GM19351 (cell line): ENCODE results near the gene DHX30.

ENCODE experiments used
- ATAC-seq: cut with Tn5 transposase; IDR thresholded peaks from one replicate; pipeline ENCODE4 v1.9.1; 2021; ENCODE audit warnings: mild to moderate bottlenecking, moderate library complexity; ENCODE audit not compliant: unreplicated experiment

Gene DHX30

DNA sequence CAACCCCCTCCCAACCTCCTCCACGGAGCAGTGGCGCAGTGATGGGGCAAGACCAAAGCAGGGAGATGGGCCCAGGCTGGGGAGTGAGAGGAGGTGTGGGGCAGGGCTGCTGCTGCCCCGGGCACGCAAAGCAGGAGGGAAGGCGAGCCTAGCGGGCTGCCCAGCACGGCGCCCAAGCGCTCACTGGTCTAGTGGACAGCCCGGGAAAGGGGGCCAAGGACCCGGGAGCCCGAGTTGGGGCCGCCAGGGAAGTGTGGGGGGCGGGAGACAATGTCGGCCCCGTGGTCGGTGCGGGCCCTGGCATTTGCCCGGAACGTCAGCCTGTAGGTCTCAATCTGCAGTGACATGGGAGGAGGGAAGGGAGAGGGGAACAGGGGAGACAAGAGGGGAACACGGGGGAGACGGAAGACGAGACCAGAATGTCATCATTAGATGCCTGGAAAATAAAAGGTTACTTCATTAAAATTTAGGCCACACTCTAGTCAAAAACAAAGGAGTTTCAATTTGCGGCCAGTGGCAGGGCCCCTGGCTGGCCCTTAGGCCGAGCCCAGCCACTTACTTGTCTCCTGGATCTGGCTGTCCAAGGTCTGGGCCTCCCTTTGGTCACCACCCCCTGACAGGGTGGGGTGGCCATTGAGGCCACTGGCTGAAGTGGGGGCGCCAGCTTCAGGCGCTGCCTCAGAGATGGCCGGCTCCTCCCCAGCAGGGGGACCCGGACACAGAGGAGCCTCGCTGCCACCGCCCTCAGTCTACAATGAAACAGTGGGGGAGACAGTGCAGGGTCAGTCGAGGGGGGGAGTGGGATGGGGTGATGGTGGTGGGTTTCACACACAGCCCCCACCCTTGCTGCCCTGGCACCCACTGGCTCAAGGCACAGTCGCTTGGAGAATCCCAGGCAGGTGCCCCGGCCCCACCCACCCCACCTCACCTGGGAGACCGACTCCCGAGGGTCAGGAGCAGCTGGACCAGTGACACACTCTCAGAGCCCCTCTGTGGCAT is 50.0 kb downstream of the DHX30 start:
- no peak for ATAC-seq

DNA sequence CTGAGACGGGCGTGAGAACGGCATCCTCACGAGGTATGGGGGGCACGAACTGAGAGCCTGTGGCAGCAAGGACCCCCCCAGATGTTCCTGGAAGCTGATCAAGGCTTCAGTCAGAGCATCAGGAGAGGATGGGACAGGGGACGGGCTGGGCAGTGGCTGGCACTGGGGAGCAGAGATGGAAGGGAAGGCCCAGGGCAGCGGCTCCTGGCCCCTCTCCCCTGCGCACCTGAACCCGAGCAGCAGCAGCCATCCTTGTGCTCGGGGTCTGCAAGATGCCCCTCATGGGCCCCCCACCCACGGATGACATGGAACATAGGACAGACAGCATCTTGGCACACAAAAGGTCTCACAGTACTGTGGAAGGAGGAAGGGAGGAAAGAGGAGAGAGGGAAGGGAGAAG is 51.3 kb downstream of the DHX30 start:
- no peak for ATAC-seq

DNA sequence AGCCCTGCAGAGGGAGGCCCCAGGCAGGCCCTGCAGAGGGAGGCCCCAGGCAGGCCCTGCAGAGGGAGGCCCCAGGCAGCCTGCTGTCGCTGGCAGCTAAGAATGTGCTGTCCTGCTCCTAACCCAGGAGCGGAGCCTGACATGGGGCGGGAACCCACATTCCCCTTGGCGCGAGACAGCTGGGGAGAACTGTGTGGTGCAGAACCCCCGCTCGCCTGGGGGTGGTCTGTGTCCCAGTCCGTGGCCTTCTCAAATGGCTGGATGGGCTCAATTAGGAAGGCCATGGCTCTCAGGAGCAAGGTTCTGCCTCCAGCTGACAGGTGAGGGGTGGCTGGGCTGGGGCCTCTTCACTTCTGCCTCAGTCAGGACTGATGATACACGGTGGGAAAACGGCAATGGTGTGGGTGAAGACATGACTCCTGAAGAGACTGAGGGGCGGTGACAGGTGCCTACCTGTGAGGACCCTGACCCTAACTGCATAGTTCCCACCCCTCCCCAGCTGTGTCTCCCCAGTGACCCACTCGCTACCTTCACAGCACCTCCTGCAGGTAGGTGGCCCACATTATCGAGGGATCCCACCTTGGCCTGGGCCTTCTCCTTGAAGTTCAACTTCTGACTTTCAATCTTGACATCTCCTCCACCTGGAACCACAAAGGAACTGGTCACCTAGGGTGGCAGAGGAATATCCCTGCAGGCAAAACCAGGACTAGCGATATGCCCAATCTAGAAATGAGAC is 52.0 kb downstream of the DHX30 start:
- ATAC-seq = no peak

DNA sequence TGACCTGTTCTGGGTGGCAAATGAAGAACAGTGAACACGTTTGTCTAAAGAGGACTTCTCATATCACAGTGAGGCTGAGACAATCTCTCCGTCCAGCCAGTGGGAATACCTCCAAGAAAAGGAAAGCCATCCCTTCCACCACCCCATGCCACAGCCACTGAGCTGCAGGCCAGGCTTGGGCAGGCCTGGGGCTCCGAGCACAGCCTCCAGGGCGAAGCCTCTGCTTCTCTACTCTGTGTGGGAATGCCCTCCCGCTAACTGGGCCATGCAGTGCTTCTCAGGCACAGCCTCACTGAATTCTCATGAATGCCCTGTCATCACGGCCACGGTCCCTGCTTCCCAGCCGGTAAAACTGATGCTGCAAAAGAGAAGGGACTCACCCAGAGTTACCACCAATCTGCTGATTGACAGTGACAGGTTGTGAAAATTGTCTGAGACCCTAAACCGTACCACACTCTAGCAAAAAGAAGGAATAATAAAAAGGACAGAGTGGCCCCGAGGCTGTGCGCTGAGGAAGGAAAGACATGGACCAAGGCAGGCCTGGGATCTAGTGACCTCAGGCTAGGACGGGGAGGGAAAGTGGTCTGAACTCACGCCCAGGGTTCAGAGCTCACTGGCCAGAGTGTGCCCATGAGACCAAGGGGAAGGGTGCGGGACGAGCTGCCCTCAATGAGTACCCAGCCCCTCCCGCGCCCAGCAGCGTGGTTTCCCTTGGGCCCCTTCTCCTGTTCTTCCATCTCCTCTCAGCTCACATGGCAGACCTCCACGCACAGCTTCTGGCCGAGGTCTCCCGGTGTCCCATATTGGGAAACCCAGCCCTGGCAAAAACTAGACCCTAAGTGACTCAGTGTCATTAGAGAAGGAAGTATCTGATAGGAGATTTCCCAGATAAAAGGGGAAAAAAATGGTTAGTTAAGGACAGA is 52.8 kb downstream of the DHX30 start:
- ATAC-seq = no peak

DNA sequence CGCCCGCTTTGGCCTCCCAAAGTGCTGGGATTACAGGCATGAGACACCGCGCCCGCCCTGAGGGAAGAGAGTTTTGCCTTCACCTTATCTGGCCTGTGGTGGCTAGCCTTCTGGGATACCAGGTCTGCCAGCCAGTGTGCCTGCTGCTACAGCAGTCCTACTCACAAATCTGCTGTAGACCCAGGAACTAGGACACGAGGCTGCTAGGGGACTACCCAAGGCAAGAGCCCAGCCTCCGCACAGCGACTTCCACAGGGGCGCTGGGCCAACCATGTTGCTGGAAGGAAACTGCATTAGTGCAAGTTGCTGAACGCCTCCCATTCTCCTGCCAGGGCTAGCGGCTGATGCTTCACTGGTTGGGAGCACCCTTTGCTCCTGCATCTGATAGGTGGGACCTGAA is 53.7 kb downstream of the DHX30 start:
- ATAC-seq = no peak

DNA sequence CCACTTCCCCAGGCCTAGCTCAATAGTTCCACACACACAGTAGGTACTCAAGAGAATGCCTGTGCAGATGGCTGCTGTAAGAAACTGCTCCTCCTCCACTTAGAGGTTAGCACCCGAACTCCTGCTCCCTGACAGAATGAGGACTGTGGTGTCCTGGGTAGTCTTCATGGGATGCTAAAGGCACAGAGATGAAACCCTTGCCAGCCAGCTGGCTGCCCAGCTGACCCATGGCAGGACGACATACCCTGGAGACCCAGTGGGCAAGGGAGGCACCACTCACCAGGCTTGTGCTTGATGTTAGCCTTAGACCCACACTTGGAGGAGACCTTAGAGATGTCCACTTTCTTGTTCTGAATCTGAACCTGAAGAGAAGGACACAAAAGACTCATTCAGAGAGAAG is 54.2 kb downstream of the DHX30 start:
- ATAC-seq = no peak

DNA sequence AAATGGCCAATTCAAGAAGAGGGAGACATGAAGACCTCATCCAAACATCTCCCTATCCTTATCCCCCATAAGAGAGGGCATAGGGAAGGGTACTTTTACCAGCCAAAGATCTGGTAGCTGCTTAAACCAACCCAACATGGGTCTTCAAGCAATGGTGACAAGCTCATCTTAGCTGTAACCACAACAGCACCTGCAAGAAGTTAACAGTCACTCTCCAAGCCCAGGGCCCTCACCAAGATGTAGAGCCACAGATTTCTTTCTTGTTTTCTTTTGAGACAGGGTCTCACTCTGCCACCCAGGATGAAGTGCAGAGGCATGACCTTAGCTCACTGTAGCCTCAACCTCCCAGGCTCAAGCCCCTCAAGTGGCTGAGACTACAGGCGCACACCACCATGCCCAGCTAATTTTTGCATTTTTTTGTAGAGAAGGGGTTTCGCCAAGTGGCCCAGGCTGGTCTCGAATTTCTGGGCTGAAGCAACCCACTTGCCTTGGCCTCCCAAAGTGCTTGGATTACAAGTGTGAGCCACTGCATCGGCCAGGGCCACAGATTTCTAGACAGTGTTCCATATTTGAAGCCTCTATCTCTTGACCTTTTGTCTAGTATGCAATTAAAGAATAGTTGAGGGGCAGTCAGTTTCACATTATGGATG is 57.1 kb downstream of the DHX30 start:
- ATAC-seq = no peak

DNA sequence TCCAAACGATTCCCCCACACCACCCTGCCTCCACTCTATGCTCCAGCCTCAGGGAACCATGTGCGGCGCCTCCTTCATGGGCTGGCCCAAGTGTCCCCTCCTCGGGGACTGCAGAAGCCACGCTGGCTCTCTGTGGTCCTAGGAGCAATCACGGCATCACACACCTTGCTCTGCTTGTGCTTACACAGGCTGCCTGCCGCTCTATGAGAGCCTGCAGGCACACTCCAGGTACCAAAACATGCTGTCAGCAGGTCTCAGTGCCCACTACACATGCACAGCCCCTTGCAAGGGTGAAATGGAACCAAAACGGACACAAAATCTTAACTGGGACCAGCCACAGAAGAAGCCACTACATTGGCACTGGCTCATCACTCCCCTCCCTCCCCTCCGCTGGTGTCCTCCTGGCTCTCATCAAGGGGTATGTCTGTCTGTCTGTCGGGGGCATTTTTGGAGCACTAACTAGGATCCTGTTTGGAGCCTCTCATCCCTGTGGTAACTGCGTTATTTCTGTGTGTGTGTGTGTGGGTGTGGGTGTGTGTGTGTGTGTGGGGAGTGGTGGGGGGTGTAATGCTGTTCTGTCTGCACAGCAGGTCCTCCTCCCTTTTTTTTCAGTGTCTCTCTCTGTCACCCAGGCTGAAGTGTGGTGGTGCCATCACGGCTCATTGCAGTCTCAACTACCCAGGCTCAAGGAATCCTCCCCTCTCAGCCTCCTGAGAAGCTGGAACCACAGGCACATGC is 60.6 kb downstream of the DHX30 start:
- no peak for ATAC-seq

DNA sequence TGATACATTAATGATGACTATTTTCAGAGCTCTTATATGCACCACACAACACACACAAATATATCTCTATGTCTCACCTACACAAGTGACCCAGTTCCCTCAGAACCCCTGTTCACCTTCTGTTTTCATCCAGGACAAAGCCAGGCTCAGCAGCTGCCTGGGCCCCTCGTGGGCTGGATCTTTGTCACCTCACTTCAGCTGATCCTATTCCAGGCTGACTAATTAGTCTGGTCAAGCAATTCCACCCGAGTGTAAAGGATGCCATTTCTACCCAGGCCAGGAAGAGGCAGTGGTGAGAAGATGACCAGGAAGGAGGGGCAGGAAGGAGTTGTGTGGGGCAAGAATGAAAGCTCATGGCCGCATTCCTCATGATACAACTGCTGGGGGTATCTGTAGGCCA is 62.3 kb downstream of the DHX30 start:
- no peak for ATAC-seq

DNA sequence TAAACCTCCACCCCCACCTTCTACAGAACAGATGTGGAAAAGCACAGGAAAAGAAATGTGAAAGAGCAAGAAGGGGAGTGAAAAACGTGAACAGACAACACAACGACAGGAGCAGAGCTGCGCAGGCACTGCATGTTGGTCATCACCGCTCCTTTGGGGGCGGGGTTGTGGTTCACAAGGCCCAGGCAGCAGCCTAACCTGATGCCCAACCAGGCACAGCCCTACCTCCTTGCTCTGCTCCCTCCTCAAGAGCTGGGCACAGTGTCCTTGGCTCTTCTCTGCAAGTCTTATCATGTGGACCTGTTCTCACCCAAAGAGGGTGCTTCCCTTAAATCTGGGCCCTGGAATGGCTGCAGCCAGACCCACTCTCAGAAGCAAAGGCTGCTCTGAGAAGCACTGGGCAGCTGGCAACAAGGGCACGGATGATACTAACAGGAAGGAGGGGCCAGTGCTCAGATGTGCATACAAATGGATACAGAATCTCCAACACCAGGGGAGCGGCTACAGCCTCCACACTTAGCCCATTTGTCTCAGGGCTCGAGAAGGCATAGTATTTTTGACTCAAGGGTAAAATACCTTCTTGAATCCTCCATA is 64.6 kb downstream of the DHX30 start:
- no peak for ATAC-seq

DNA sequence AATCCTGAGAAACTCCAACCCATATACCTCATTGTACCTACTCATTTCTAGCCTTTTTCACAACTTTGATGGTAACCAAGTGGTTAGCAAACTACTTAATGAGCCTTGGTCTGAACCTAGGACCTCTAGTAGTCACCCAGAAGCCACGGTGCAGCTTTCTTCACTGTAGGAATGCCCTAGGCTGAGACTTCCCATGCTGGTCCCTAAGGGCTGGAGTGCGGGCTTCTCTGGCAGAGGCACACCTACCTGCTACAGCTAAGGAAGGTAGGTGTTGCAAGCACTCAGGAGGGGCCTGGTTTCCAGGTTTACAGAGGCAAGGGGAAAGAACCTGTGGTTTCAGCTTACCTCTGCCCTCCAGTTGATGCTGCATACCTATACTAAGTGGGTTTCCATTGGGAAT is 65.4 kb downstream of the DHX30 start:
- ATAC-seq = no peak

DNA sequence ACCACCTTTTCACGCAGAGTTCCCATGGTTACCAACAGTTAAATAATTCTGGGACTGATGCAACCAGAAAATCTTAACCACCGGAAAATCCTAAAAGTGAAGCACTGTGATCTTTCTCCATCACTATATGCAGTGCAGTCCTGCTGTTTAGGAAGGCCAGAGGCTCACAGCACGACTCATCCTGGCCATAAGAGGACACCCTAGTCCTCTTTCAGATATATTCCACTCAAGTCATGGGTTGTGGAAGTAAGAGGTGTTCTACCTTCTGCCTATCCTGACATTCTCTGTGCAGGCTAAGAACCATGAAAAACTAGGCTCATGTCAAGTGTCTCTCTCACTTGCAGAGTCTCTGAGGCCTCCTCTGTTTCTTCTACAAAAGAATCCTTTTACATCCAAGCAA is 67.2 kb downstream of the DHX30 start:
- no peak for ATAC-seq

DNA sequence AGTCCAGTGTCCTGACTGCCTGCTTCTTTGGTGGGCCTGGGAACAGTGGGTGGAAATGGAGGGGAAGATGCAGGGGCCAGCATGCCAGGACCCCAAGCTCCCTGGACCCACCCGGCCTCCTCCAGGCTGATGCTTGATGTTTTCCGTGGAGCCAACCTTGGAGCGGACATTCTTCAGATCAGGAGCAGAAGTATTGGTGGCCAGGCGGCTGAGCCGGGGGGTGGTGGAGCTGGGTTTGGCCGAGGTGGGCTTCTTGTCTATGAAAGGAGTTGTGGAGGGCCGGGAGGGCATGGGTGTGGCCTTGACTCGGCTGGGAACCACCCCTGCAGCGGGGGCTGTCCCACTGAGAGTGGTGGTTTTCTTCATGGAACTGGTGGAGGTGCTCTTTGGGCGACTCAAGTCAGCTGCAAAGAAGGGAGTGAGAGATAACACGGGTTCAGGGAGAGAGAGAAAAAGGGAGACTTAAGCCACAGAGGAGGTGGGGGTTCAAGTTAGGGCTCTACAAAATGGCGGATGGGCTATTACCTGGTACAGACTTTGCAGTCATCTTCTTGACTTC is 67.8 kb downstream of the DHX30 start:
- no peak for ATAC-seq

DNA sequence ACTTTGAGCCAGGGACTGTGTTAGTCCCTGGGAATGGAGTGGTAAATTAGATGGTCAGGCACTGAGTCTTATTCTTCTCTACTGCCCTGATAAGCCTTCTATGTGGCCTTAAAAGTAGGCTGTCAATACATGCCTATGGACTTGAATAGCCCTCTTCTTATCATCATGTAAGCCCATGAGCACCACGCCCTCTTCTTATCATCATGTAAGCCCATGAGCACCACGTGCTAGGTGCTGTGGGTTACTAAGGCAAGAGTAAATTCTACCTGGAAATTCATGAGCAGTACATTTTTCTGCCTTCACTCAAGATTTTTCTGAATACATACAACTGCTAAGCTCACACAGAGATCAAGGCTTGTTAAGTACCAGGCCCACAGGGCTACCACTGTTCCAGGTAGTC is 68.5 kb downstream of the DHX30 start:
- no peak for ATAC-seq

DNA sequence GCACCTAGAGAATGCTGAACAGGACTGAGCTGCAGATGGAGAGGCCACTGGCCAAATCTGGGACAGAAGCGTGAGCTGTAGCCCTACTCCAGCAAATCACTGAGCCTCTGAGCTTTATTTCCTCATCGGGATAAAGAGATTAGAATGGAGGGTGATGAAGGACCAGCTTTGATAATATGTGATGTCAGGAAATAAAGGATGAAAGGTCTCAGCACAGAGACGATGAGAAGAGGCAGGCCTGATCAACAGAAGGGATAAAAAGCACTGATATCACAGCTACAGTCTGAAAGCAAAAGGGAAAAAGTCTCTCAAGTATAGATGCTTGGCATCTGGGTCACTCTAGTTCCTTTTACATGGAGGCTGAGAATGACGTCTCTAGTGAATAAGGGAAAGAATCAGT is 70.0 kb downstream of the DHX30 start:
- no peak for ATAC-seq

DNA sequence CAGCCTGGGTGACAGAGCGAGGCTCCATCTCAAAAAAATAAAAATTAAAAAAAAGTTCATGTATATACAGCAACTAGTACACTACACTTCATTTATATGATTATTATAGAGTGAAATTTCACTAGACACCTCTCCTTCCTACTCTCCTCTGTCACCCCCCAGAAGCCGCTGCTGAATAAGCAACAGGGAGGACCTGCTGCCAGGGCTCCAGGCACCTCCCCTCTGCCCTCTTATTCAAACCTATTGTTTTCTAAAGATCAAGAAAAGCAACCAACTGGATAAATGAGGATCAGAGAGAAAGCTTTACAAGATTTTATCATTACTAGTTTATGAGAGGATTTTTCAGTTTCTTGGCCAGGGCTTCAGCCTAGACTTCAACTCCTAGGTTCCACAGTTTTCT is 71.5 kb downstream of the DHX30 start:
- ATAC-seq = no peak

DNA sequence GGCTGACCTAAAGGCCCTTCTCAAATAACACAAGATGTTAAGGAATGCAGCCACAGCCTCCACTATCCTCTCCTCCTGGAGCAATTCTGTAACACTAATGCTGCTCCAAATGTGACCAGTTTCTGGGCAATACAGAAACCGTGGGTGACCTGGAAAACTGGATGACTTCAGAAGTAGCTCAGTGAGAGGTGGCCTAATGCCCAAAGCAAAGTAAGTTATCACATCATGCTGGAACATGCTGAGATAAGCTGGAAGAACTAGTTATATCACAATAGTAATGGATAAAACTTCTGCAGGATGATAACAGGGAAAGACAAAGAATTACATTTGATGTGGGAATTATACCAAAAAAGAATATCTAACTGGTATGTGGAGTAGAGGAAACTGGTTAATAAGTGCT is 72.0 kb downstream of the DHX30 start:
- no peak for ATAC-seq

DNA sequence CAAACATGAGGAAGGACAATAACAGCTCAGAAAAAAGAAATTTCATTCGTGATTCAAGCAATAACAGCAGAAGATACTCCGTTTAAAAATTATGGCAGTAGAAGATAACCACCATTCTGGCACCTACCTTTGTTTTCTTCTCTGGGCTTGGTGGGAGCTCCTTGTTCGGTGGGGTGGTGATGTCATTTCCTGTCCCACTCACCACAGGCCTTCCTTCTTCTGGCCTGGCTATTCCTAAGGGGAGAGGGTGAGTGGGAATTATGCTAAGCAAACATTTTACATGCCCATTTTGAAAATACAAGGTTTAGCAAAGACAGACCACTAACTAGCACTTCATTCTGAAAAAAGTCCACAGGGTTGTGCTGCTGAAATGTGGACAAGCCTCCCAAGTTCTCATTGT is 74.4 kb downstream of the DHX30 start:
- no peak for ATAC-seq

DNA sequence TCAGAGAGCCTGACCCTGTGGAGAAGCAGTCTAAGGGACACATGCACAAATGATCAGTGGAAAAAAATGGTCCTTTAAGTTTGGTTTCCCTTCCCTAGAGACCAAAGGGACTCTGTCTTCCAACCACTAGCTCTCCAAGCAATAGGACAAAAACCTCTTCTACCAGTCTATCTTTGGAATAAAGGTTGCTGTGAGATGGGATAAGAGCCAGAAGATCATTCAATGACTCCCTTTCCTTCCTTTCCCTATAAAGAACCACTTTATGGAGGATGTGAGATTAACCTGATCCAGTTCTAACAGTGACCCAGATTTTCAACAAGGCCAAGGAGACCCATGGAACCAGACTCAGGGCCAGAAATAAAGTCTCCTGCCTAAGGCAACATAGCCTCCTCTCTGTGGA is 74.8 kb downstream of the DHX30 start:
- ATAC-seq = no peak
